Activated CD8-positive, alpha-beta T cell treated with anti-CD3 and anti-CD28 coated beads, Interleukin-2, amount 10 ng/mL, durations not matched to agents 7 days and 5 days (primary cell): ENCODE results near the gene GALNT18. TPM values are rescaled to one million over a fixed set of nuclear protein-coding genes. Genes with fewer than 3 reads are reported as not detected.

Source experiments
- ATAC-seq: fragments of 150-1000 bp; cut with Tn5 transposase; one replicate; pipeline ENCODE4 v1.10.0; 2021; ENCODE audit warnings: moderate library complexity
- CTCF ChIA-PET: fragments of 350-600 bp; sonication (Branson Sonifier 250); formaldehyde crosslinking; loops from one replicate; lab custom pipeline; 2021; ENCODE audit warnings: antibody characterized with exemption; lab: Charles Lee
- POLR2A ChIA-PET: fragments of 350-600 bp; sonication (Branson Sonifier 250); formaldehyde crosslinking; loops from one replicate; lab custom pipeline; 2021; ENCODE audit warnings: antibody characterized with exemption; lab: Charles Lee
- DNase-seq: peaks from one replicate; pipeline ENCODE4 v3.0.0-alpha.2; 2020
- H3K27ac Mint-ChIP-seq: one replicate; pipeline ENCODE4 v1.8.0; 2021; ENCODE audit warnings: mild to moderate bottlenecking, mixed read lengths
- H3K27me3 Mint-ChIP-seq: one replicate; pipeline ENCODE4 v1.8.0; 2021; ENCODE audit warnings: low read depth, mixed read lengths
- H3K36me3 Mint-ChIP-seq: one replicate; pipeline ENCODE4 v1.8.0; 2021; ENCODE audit warnings: low read depth, mixed read lengths
- H3K4me1 Mint-ChIP-seq: one replicate; pipeline ENCODE4 v1.8.0; 2021; ENCODE audit warnings: low read depth, mixed read lengths
- H3K4me3 Mint-ChIP-seq: one replicate; pipeline ENCODE4 v1.8.0; 2021; ENCODE audit warnings: mild to moderate bottlenecking, mixed read lengths
- H3K9me3 Mint-ChIP-seq: one replicate; pipeline ENCODE4 v1.8.0; 2022; ENCODE audit warnings: mixed read lengths; ENCODE audit not compliant: insufficient read depth
- total RNA-seq, 2 experiments: library from RNA; stranded (reverse); gene quantifications; one replicate each; pipeline ENCODE4 v1.2.3, GENCODE V29; 2021

The GALNT18 gene
- total RNA-seq, 2 experiments from 2014 or later = 0.23 to 0.42 TPM

DNA sequence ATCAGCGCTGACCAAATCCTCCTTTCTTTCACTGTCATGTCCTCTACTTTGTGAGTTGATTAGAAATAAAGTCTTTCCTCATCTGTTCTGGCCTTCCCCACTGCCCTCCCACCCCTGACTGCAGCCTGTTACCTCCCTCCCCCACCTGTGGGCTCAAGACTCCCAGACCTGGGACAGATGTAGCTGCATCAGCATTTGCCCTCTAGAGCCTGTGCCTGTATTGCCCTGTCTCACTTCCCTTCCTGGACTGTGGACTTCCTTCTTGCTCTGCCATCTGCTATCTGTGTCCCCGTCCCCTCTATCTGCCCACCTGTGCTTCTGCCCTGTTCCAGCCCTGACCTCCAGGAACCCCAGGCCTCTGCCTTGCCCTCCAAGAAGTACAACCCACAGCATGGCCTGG, 122.5 kb downstream of the GALNT18 start:
- no peaks in the 10 kb centered on the region for H3K9me3 Mint-ChIP-seq
- H3K4me1 Mint-ChIP-seq = no peaks in the 10 kb centered on the region
- no peaks in the 10 kb centered on the region for H3K27me3 Mint-ChIP-seq
- ATAC-seq = no peak
- CTCF ChIA-PET = no interaction called here
- POLR2A ChIA-PET = no interaction called here
- no peak for DNase-seq
- H3K27ac Mint-ChIP-seq = no peak overlapping the region
- no peaks in the 10 kb centered on the region for H3K36me3 Mint-ChIP-seq
- no peak overlapping the region for H3K4me3 Mint-ChIP-seq

DNA sequence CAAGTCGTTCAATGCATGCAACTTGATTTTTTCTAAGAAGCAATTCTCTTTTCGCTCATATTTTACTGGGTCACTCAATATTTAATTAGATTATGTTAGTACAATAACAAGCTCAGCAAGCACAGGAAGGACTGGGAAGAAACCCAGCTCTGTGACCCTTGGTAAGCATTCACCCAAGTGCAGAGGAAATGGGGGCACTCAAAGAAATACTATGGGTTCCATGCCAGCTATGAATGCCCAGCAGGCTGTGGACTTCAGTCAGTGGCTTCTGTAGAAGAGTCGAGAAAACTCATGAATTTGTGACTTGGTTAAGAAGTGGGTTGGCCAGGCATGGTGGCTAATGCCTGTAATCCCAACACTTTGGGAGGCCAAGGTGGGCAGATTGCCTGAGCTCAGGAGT, 123.6 kb downstream of the GALNT18 start:
- H3K36me3 Mint-ChIP-seq = no peaks in the 10 kb centered on the region
- no peak overlapping the region for H3K27ac Mint-ChIP-seq
- no peaks in the 10 kb centered on the region for H3K4me1 Mint-ChIP-seq
- DNase-seq (no peak), ATAC-seq (no peak)
- H3K27me3 Mint-ChIP-seq = no peaks in the 10 kb centered on the region
- H3K9me3 Mint-ChIP-seq = no peaks in the 10 kb centered on the region
- ChIA-PET CTCF (no interaction called here), POLR2A (no interaction called here)
- no peak overlapping the region for H3K4me3 Mint-ChIP-seq

DNA sequence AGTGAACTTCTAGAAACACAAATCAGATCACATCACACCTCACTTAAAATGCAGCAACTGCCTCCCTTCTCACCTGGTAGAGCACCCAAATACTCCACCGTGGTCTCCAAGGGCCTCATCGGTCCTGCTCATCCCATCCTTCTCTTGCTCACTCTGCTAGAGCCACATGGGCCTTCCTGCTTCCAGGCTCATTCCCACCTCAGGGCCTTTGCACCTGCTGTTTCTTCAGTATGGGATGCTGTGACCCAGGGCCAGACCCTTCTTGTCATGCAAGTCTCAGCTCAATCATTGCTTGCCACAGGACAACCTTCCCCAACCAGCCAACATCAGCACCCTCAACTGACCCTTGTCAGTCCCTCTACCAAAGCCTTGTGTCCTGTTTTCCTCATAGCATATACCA, 124.9 kb downstream of the GALNT18 start:
- Mint-ChIP-seq H3K36me3 (no peaks in the 10 kb centered on the region), H3K9me3 (no peaks in the 10 kb centered on the region), H3K4me3 (no peak overlapping the region), H3K4me1 (no peaks in the 10 kb centered on the region), H3K27me3 (no peaks in the 10 kb centered on the region), H3K27ac (no peak overlapping the region)
- ATAC-seq (no peak), DNase-seq (no peak)
- ChIA-PET POLR2A (interaction anchor here (0.7 kb wide), 1 partner anchor 1061 kb away, joined by 4 read pairs; no protein-coding TSS in a partner anchor), CTCF (no interaction called here)

DNA sequence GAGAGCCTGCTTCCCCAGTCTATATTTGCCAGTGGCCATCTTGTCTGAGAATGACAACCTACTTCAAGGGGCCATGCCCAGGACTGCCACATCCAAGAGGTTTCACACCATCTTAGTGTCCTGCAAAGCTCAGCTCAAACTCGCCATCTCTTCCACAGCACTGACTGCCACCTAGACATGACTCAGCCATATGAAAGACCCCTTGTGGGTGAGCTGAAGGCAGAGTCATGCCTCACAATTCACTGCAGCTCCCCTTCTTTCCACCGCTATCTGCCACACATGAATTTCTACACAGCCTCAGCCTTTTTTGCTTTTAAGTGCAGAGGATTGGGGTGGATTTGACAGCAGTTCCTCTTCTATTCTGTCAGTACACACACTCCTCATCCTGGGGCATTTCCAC, 127.5 kb downstream of the GALNT18 start:
- ATAC-seq = no peak
- ChIA-PET POLR2A (interaction anchor here (1.0 kb wide), 1 partner anchor 11 kb away, joined by 3 read pairs; no protein-coding TSS in a partner anchor), CTCF (no interaction called here)
- no peak for DNase-seq
- Mint-ChIP-seq H3K4me3 (no peak overlapping the region), H3K36me3 (no peaks in the 10 kb centered on the region), H3K4me1 (no peaks in the 10 kb centered on the region), H3K27ac (no peak overlapping the region), H3K9me3 (no peaks in the 10 kb centered on the region), H3K27me3 (no peaks in the 10 kb centered on the region)

DNA sequence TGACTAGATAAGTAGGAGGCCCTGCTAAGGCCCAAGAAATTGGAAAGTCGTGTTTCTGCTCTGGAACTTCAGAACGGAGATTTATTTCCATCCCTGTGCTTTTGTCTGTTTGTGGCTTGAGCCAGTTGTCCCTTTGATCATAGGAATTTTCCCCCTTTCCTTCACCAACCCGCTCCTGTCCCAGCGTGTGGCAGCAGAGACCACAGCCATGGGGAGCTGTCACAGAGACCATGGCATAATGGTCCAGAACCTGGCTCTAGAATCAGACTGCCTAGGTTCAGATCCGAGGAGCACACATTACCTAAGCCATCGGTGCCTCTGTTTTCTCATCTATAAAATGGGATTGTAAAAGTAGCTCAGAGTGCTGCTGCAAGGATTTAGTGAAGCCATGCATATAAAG, 128.1 kb downstream of the GALNT18 start:
- Mint-ChIP-seq H3K4me1 (no peaks in the 10 kb centered on the region), H3K9me3 (no peaks in the 10 kb centered on the region), H3K27ac (no peak overlapping the region), H3K36me3 (no peaks in the 10 kb centered on the region), H3K4me3 (no peak overlapping the region), H3K27me3 (no peaks in the 10 kb centered on the region)
- ATAC-seq (no peak), DNase-seq (no peak)
- ChIA-PET POLR2A (interaction anchor here (1.0 kb wide), 1 partner anchor 10 kb away, joined by 3 read pairs; no protein-coding TSS in a partner anchor), CTCF (no interaction called here)

DNA sequence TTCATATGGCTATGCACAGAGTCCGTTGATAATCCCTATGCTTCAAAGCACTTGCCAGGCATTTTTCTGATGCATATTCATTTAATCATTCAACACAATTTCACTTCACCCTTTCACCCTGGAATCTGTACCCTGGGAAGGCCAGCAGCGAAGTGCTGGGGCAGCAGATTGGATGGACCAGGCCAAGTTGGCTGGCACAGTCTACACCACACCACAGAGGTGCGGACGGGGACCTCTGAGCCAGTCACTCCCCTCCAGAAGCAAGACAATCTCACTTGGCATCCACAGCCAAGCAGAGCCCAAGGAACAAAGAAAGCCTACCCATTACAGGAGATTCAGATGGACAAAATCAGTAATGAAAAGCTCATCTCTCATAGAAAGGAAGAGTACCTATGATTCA, 130.2 kb downstream of the GALNT18 start:
- no peaks in the 10 kb centered on the region for H3K27me3 Mint-ChIP-seq
- ATAC-seq = no peak
- CTCF ChIA-PET = no interaction called here

DNA sequence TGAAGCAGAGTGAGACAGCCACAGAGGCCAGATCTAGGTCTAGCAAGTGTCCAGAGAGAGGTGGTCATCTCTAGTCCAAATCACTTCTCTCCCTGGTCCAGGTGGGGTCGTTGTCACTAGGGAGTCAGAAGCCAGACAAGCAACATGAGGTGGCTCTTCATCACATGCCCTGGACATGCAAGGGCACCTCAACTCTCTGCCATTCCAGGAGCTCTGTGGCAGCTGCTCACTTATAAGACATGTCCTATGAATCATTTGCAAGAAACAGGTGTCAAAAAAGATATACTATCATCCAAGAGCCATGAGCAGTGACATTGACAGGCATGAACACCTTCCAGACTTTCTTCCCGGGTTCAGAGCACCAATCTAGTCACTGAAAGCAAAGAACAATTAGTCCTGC, 130.8 kb downstream of the GALNT18 start:
- ATAC-seq (no peak), DNase-seq (no peak)
- POLR2A ChIA-PET = no interaction called here
- H3K27me3 Mint-ChIP-seq = no peaks in the 10 kb centered on the region
- CTCF ChIA-PET = no interaction called here
- no peaks in the 10 kb centered on the region for H3K9me3 Mint-ChIP-seq
- no peak overlapping the region for H3K27ac Mint-ChIP-seq
- H3K4me3 Mint-ChIP-seq = no peak overlapping the region
- no peaks in the 10 kb centered on the region for H3K36me3 Mint-ChIP-seq
- no peaks in the 10 kb centered on the region for H3K4me1 Mint-ChIP-seq

More for the DNA sequence above, 130.2 kb downstream of the GALNT18 start:
- no peak for DNase-seq
- no peak overlapping the region for H3K27ac Mint-ChIP-seq
- POLR2A ChIA-PET = no interaction called here
- no peak overlapping the region for H3K4me3 Mint-ChIP-seq
- no peaks in the 10 kb centered on the region for H3K36me3 Mint-ChIP-seq
- no peaks in the 10 kb centered on the region for H3K9me3 Mint-ChIP-seq
- no peaks in the 10 kb centered on the region for H3K4me1 Mint-ChIP-seq

DNA sequence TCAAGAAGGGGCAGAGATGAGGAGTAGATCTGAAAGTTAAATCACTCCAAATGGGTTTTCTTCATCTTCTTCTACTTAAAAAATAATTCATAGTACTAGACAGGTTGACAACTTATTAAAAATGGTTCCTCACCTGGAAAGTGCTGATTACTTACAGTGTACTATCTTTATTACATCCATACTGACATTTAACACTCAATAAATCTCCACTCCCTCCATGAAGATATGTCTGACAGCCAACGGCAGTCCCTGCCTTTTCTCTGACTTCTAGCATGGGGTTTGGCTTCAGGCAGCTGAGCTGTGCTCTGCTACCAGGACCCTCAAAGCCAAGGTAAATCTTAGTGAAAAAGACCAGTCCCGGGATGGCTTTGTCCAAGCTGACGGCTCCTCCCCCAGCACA, 135.4 kb downstream of the GALNT18 start:
- ATAC-seq (no peak), DNase-seq (no peak)
- Mint-ChIP-seq H3K27ac (no peak overlapping the region), H3K4me3 (no peak overlapping the region), H3K27me3 (no peaks in the 10 kb centered on the region), H3K4me1 (no peaks in the 10 kb centered on the region), H3K9me3 (no peaks in the 10 kb centered on the region), H3K36me3 (no peaks in the 10 kb centered on the region)
- CTCF ChIA-PET = no interaction called here
- POLR2A ChIA-PET = no interaction called here

DNA sequence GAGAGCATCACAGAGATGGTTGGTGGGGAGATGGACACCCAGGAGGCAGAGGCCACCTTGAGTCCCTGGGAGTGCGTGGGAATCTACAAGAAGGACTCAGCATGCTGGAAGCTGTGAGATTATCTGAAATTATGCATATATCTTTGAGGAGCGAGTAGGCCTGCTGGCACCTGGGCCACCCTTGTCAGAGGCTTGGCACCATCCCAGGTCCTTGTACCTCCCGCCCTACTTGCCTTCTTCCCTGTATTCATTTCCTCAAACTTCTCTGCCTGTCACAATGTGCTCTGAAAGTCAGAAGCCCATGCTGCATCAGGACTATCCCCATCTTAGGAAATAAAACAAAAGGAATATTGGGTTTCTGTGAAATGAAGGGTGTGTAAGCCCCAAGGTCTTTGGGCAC, 135.8 kb downstream of the GALNT18 start:
- Mint-ChIP-seq H3K4me3 (no peak overlapping the region), H3K27ac (no peak overlapping the region), H3K9me3 (no peaks in the 10 kb centered on the region), H3K36me3 (no peaks in the 10 kb centered on the region), H3K27me3 (no peaks in the 10 kb centered on the region), H3K4me1 (no peaks in the 10 kb centered on the region)
- ATAC-seq (no peak), DNase-seq (no peak)
- ChIA-PET POLR2A (no interaction called here), CTCF (no interaction called here)

DNA sequence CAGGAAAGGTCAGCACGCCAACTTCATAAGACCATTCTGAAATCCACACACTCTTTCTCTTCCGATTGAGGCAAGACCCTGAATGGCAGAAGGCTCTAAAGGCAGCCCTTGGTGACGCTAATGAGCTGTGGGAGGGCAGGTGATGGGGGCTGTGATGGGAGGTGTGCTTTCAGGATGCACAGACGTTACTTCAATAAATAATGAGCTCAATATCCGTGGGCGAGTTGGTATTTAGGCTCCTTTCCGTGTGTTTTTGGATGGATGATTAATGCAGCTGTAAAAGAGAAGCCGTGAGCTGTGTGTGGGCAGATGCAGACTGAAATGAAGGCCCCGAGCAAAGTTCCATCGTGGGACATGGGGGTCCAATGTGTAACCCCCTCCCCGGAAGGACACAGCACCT, 138.2 kb downstream of the GALNT18 start:
- peaks cover 3% of the 10 kb centered on the region for H3K27me3 Mint-ChIP-seq
- DNase-seq (no peak), ATAC-seq (no peak)
- POLR2A ChIA-PET = interaction anchor here (1.1 kb wide), 1 partner anchor 11 kb away, joined by 3 read pairs; no protein-coding TSS in a partner anchor
- H3K9me3 Mint-ChIP-seq = no peaks in the 10 kb centered on the region
- CTCF ChIA-PET = no interaction called here
- no peak overlapping the region for H3K27ac Mint-ChIP-seq
- no peaks in the 10 kb centered on the region for H3K36me3 Mint-ChIP-seq
- no peaks in the 10 kb centered on the region for H3K4me1 Mint-ChIP-seq
- no peak overlapping the region for H3K4me3 Mint-ChIP-seq

DNA sequence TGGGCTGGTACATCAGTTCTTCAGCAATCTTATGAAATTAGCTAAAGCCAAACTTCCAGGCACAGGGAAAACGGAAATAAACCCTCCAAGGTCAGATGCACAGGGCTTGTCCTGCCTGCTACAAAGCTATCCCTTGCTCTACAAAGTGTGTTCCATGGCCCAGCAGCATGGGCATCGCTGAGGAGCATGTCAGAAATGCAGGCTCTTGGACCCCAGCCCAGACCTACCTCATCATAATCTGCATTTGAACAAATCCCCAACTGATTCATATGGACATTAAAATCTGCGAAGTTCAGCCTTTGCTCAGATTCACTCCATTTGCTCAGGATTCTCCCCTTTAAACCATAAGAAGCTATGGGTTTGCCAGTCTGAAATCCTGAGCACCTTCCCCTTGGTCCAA, 139.1 kb downstream of the GALNT18 start:
- no peaks in the 10 kb centered on the region for H3K4me1 Mint-ChIP-seq
- peaks cover 3% of the 10 kb centered on the region for H3K27me3 Mint-ChIP-seq
- no peaks in the 10 kb centered on the region for H3K9me3 Mint-ChIP-seq
- DNase-seq (no peak), ATAC-seq (no peak)
- CTCF ChIA-PET = no interaction called here
- no peak overlapping the region for H3K27ac Mint-ChIP-seq
- POLR2A ChIA-PET = no interaction called here
- H3K36me3 Mint-ChIP-seq = no peaks in the 10 kb centered on the region
- H3K4me3 Mint-ChIP-seq = no peak overlapping the region

DNA sequence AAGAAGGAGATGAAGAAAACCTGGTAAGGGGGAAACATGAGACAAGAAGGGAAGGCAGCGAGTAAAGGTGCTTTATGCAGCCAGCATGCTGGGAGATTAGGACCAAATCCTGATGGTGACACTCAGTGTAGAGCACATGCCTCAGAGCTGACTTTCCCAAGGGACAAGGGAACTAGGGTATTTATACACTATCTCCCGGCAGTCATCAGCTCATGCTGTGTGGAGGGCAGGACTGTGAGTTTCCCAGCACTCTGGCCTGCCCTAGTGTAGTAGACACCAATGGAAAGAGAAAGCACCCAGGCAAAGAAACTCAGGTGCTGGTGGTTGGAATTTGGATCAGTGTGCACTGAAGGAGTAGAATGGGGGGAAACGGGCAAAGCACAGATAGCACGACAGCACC, 140.4 kb downstream of the GALNT18 start:
- Mint-ChIP-seq H3K27me3 (peaks cover 3% of the 10 kb centered on the region), H3K36me3 (no peaks in the 10 kb centered on the region), H3K27ac (no peak overlapping the region), H3K4me3 (no peak overlapping the region), H3K9me3 (no peaks in the 10 kb centered on the region), H3K4me1 (no peaks in the 10 kb centered on the region)
- POLR2A ChIA-PET = no interaction called here
- no peak for ATAC-seq
- no peak for DNase-seq
- CTCF ChIA-PET = no interaction called here

DNA sequence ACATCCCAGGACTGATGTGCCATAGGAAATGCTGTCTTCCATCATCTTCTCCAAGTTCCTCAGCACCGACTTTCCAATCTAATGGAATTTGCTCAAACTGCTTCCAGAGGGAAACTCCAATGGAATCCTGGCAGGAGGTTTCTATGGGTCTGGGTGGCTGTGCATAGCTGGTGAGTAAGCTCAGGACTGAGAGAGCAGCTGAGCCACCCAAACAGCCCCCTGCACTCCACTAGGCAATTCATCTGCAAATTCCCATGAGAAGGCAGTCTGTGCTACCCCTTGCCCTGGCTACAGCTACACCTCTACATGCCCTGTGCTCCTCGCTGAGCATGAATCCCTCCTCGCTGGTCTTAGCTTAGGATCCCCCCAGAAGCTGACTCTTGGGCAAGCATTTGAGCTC, 140.8 kb downstream of the GALNT18 start:
- no peaks in the 10 kb centered on the region for H3K4me1 Mint-ChIP-seq
- POLR2A ChIA-PET = no interaction called here
- no peak overlapping the region for H3K27ac Mint-ChIP-seq
- CTCF ChIA-PET = no interaction called here
- no peaks in the 10 kb centered on the region for H3K36me3 Mint-ChIP-seq
- DNase-seq (no peak), ATAC-seq (no peak)
- H3K4me3 Mint-ChIP-seq = no peak overlapping the region
- no peaks in the 10 kb centered on the region for H3K9me3 Mint-ChIP-seq
- peaks cover 3% of the 10 kb centered on the region for H3K27me3 Mint-ChIP-seq
